A673 (cell line): ENCODE measurements around the gene FCMR. TPM values are rescaled to one million over a fixed set of nuclear protein-coding genes. Genes with fewer than 3 reads are reported as not detected.

ENCODE experiments used
- BruUV-seq: library from RNA; stranded (reverse); fragments of 400-500 nt; replicated peaks from 2 replicates; lab custom pipeline; 2021; lab: Mats Ljungman, UMichigan
- CTCF ChIA-PET: fragments of 300-600 bp; sonication (Branson Sonifier 250); formaldehyde crosslinking; loops from one replicate; lab custom pipeline; 2022; ENCODE audit warnings: antibody characterized with exemption; lab: Charles Lee
- POLR2A ChIA-PET: fragments of 300-600 bp; sonication (Branson Sonifier 250); formaldehyde crosslinking; loops from one replicate; lab custom pipeline; 2022; ENCODE audit warnings: antibody characterized with exemption; ENCODE audit not compliant: low non-redundant PET; lab: Charles Lee
- DNase-seq: peaks from one replicate; pipeline ENCODE4 v3.0.0-alpha.2; 2015; ENCODE audit warnings: low spot score
- H3K27ac ChIP-seq: fragments of 200-600 bp; sonication (generic); 2 replicates; pipeline ENCODE4 v1.5.1; 2016; ENCODE audit warnings: mixed run types, low read depth, mild to moderate bottlenecking, mixed read lengths, antibody characterized with exemption, low read length; ENCODE audit not compliant: poor library complexity, severe bottlenecking
- H3K27me3 ChIP-seq: fragments of 200-600 bp; sonication (generic); replicated peaks from 2 replicates; pipeline ENCODE4 v1.6.1; 2017; ENCODE audit warnings: mixed run types, low read depth, mild to moderate bottlenecking, mixed read lengths, antibody characterized with exemption, low read length; ENCODE audit not compliant: insufficient read depth, poor library complexity
- H3K36me3 ChIP-seq: fragments of 200-600 bp; sonication (generic); 2 replicates; pipeline ENCODE4 v1.6.1; 2016; ENCODE audit warnings: mixed run types, mild to moderate bottlenecking, mixed read lengths, antibody characterized with exemption, low read length; ENCODE audit not compliant: insufficient read depth, poor library complexity, severe bottlenecking
- H3K4me1 ChIP-seq: fragments of 200-600 bp; sonication (generic); 2 replicates; pipeline ENCODE4 v1.6.1; 2017; ENCODE audit warnings: mixed run types, mild to moderate bottlenecking, mixed read lengths, antibody characterized with exemption, low read length; ENCODE audit not compliant: insufficient read depth, poor library complexity, severe bottlenecking
- H3K4me3 ChIP-seq: fragments of 200-600 bp; sonication (generic); 2 replicates; pipeline ENCODE4 v1.5.1; 2016; ENCODE audit warnings: low read depth, mixed run types, mild to moderate bottlenecking, mixed read lengths, low read length; ENCODE audit not compliant: poor library complexity, severe bottlenecking
- H3K9me3 ChIP-seq: fragments of 200-600 bp; sonication (generic); 2 replicates; pipeline ENCODE4 v1.6.1; 2016; ENCODE audit warnings: mixed run types, low read depth, mild to moderate bottlenecking, mixed read lengths, antibody characterized with exemption, low read length; ENCODE audit not compliant: poor library complexity, severe bottlenecking
- CTCF ChIP-seq: fragments of 300-800, 200-600 bp; sonication (generic); conservative IDR thresholded peaks from 2 replicates; pipeline ENCODE4 v1.5.1; 2017; ENCODE audit warnings: low read depth, mild to moderate bottlenecking, antibody characterized with exemption, low read length, moderate library complexity, mixed read lengths
- EZH2 ChIP-seq: fragments of 200-600 bp; sonication (generic); IDR thresholded peaks from 2 replicates; pipeline ENCODE4 v1.6.1; 2017; ENCODE audit warnings: borderline replicate concordance, low read depth, mild to moderate bottlenecking, mixed read lengths, antibody characterized with exemption, low read length; ENCODE audit not compliant: poor library complexity, severe bottlenecking
- intact Hi-C: fragments of 100-400 bp; cut with micrococcal nuclease; formaldehyde crosslinking; loops from one replicate; pipeline ENCODE4 v1.10.0; 2022; ENCODE audit not compliant: unreplicated experiment
- total RNA-seq: library from RNA; stranded (reverse); gene quantifications from 2 replicates; pipeline ENCODE4 v1.2.3, GENCODE V29; 2021

Gene FCMR
- total RNA-seq, 1 experiment from 2014 or later: not detected

GRCh38 chr1:206944703-206945102, 23.0 kb upstream of the FCMR start:
- no peak for TF ChIP-seq EZH2
- no peak for TF ChIP-seq CTCF
- peaks cover 56% of the 10 kb centered on the region for H3K27me3 ChIP-seq
- no peak overlapping the region for H3K27ac ChIP-seq
- POLR2A ChIA-PET: no interaction called here
- CTCF ChIA-PET: no interaction called here
- no peak overlapping the region for H3K4me3 ChIP-seq
- H3K4me1 ChIP-seq: no peaks in the 10 kb centered on the region
- no TSS peak for BruUV-seq
- H3K36me3 ChIP-seq: no peaks in the 10 kb centered on the region
- H3K9me3 ChIP-seq: no peaks in the 10 kb centered on the region
- no peak for DNase-seq
- intact Hi-C loops: no loop called here

- no peaks in the 10 kb centered on the region for H3K36me3 ChIP-seq
- intact Hi-C loops: no loop called here
- POLR2A ChIA-PET: no interaction called here
- DNase-seq: no peak
- CTCF ChIA-PET: interaction anchor here (0.9 kb wide), 1 partner anchor 10 kb away, joined by 3 read pairs; no protein-coding TSS in a partner anchor
- H3K27ac ChIP-seq: no peak overlapping the region
- H3K4me3 ChIP-seq: no peak overlapping the region
- H3K9me3 ChIP-seq: no peaks in the 10 kb centered on the region
- BruUV-seq: no TSS peak
- no peak for TF ChIP-seq CTCF
- no peak for TF ChIP-seq EZH2
- peaks cover 51% of the 10 kb centered on the region for H3K27me3 ChIP-seq
- no peaks in the 10 kb centered on the region for H3K4me1 ChIP-seq
Measured at GRCh38 chr1:206941766-206942418, 20.2 kb upstream of the FCMR start.

GRCh38 chr1:206940588-206940936, 18.8 kb upstream of the FCMR start:
- Histone ChIP-seq H3K36me3 (no peaks in the 10 kb centered on the region), H3K9me3 (no peaks in the 10 kb centered on the region), H3K4me3 (no peak overlapping the region), H3K27me3 (peaks cover 38% of the 10 kb centered on the region), H3K4me1 (no peaks in the 10 kb centered on the region), H3K27ac (no peak overlapping the region)
- ChIA-PET POLR2A (no interaction called here), CTCF (no interaction called here)
- no TSS peak for BruUV-seq
- TF ChIP-seq CTCF (no peak), EZH2 (no peak)
- intact Hi-C loops: no loop called here
- DNase-seq: no peak
